ENCODE measurements around the gene ORC3.

Gene ORC3

GRCh38 chr6:87572021-87572420 is 17.9 kb upstream of the ORC3 start:
- DNase-seq (ENCODE audit: insufficient read length) (no peak), FAIRE-seq (no peak)
- TF ChIP-seq POLR2A (IDR thresholded peaks at IDR 0.05; ENCODE audit: low read depth, low read length), result no peak
- TF ChIP-seq TAF1 (IDR thresholded peaks at IDR 0.05; ENCODE audit: borderline replicate concordance, low read depth, low read length), result no peak
- TF ChIP-seq POLR2AphosphoS5 (IDR thresholded peaks at IDR 0.05; ENCODE audit: low read depth, low read length), result no peak

DNA sequence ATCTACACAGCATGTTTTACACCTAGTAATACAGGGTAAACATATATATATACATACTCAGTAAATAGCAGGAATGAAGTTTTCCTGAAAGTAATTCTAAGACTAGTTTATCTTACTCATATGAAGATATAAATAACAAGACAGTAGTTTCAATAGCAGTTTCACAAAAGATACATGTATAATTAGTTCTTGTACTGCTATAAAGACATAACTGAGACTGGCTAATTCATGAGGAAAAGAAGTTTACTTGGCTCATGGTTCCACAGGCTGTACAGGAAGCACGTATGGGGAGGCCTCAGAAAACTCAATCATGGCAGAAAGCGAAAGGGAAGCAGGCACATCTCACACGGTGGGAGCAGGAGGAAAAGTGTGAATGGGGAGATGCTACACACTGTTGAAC is 17.1 kb upstream of the ORC3 start:
- FAIRE-seq (peak; percentile 87), DNase-seq (ENCODE audit: insufficient read length) (no peak)
- TF ChIP-seq POLR2AphosphoS5 (IDR thresholded peaks at IDR 0.05; ENCODE audit: low read depth, low read length) (no peak), TAF1 (IDR thresholded peaks at IDR 0.05; ENCODE audit: borderline replicate concordance, low read depth, low read length) (no peak), POLR2A (IDR thresholded peaks at IDR 0.05; ENCODE audit: low read depth, low read length) (no peak)

GRCh38 chr6:87573307-87574024 is 16.5 kb upstream of the ORC3 start:
- DNase-seq (ENCODE audit: insufficient read length), result no peak
- peak; percentile 27 for FAIRE-seq

GRCh38 chr6:87574237-87574804 is 15.6 kb upstream of the ORC3 start:
- FAIRE-seq, result no peak
- TF ChIP-seq POLR2AphosphoS5 (IDR thresholded peaks at IDR 0.05; ENCODE audit: low read depth, low read length) (no peak), TAF1 (IDR thresholded peaks at IDR 0.05; ENCODE audit: borderline replicate concordance, low read depth, low read length) (no peak), POLR2A (IDR thresholded peaks at IDR 0.05; ENCODE audit: low read depth, low read length) (no peak)
- DNase-seq (ENCODE audit: insufficient read length), result no peak

More at GRCh38 chr6:87573307-87574024, 16.5 kb upstream of the ORC3 start:
- no peak for TF ChIP-seq POLR2AphosphoS5 (IDR thresholded peaks at IDR 0.05; ENCODE audit: low read depth, low read length)
- TF ChIP-seq TAF1 (IDR thresholded peaks at IDR 0.05; ENCODE audit: borderline replicate concordance, low read depth, low read length), result no peak
- TF ChIP-seq POLR2A (IDR thresholded peaks at IDR 0.05; ENCODE audit: low read depth, low read length), result no peak

DNA sequence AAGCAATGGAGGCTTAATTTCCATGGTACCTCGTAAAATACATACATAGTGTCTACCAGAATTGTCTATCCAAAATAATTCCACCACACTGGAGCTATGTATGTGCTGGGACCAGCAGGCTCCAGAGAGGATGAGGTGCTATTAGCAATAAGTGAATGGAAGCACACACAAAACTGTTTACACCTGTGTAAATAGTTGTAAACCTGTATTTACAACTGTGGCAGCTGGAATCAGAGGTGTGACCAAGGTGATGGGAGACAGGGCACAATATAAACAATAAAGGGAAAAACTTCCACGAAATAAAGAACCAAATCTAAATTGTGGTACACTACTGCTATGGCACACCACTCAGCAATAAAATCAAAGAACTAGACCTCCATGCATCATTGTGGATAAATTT is 14.5 kb upstream of the ORC3 start:
- FAIRE-seq (no peak), DNase-seq (ENCODE audit: insufficient read length) (no peak)
- TF ChIP-seq TAF1 (IDR thresholded peaks at IDR 0.05; ENCODE audit: borderline replicate concordance, low read depth, low read length) (no peak), POLR2A (IDR thresholded peaks at IDR 0.05; ENCODE audit: low read depth, low read length) (no peak), POLR2AphosphoS5 (IDR thresholded peaks at IDR 0.05; ENCODE audit: low read depth, low read length) (no peak)

DNA sequence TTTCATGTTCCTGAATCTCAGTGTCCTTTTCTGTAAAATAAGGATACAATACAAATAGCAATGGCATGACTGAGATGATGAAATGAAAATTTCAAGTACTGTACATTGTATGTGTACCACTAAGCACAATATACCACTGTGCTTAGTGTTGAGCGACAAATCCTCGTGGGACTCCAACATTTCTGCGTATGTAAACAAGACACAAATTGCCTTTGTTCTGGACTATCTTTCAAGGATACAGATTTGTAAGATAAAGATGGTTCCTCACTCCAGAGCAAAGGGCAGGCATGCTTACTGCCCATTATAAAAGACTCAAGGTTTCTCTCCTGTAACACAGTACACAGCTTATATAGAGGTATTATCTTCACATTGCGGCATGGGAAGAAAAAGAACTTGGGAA is 6.1 kb upstream of the ORC3 start:
- DNase-seq (ENCODE audit: insufficient read length), result no peak
- no peak for TF ChIP-seq TAF1 (IDR thresholded peaks at IDR 0.05; ENCODE audit: borderline replicate concordance, low read depth, low read length)
- FAIRE-seq, result no peak

GRCh38 chr6:87586371-87587077 is 3.4 kb upstream of the ORC3 start:
- no peak for DNase-seq (ENCODE audit: insufficient read length)

DNA sequence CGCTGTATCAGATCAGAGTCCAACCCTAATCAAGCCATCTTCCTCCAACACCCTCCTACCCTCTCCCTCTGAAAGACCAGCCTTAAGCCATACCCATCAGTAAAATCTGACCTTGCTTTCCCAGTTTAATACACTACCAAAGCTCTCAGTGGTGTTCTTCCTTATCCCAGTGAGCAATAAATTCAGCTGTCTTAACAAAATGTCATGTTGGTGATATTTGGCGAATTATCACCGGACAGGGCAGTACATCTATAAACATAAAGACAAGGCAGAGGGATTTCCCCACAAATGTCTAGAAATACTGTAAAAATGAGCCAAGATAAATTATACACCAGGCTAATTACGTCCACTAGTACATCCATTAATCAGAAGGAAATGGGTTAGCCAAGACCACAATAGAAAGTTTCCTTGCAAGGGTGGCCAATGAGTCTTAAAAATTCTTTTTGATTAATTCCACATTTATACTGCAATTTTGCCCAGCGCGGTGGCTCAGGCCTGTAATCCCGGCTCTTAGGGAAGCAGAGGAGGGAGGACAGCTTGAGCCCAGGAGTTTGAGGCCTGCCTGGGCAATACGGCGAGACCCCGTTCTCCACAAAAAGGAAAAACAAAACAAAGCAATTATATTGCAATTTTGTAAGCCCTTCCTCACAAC is 1.1 kb upstream of the ORC3 start:
- TF ChIP-seq TAF1 (IDR thresholded peaks at IDR 0.05; ENCODE audit: borderline replicate concordance, low read depth, low read length) (no peak), POLR2AphosphoS5 (IDR thresholded peaks at IDR 0.05; ENCODE audit: low read depth, low read length) (no peak), POLR2A (IDR thresholded peaks at IDR 0.05; ENCODE audit: low read depth, low read length) (no peak)
- FAIRE-seq, result no peak
- no peak for DNase-seq (ENCODE audit: insufficient read length)

More at GRCh38 chr6:87586371-87587077, 3.4 kb upstream of the ORC3 start:
- FAIRE-seq, result no peak
- TF ChIP-seq POLR2AphosphoS5 (IDR thresholded peaks at IDR 0.05; ENCODE audit: low read depth, low read length) (no peak), TAF1 (IDR thresholded peaks at IDR 0.05; ENCODE audit: borderline replicate concordance, low read depth, low read length) (no peak), POLR2A (IDR thresholded peaks at IDR 0.05; ENCODE audit: low read depth, low read length) (no peak)

DNA sequence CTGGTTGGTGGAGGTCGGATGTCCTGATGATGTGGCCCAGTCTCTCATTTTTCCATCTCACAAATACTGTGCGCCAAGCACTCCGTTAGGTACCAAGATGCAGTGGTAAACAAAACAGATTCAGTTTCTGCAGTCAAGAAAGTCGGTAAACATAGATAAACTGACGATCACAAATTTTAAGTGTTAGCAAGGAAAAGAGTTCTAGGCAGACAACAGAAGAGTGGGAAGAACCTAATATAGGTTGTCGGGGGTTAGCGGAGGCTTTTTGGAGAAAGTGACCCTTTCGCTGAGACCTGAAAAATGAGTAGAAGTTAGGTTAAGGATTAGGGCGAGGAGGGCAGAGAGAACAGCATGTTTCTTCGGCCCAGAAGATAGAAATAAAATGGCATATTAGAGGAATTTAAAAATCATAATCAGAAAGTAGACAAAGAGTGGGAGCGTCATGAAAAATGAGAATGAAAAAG is 514 bp downstream of the ORC3 start:
- TF ChIP-seq POLR2A (IDR thresholded peaks at IDR 0.05; ENCODE audit: low read depth, low read length), result no peak
- TF ChIP-seq POLR2AphosphoS5 (IDR thresholded peaks at IDR 0.05; ENCODE audit: low read depth, low read length), result no peak
- no peak for TF ChIP-seq TAF1 (IDR thresholded peaks at IDR 0.05; ENCODE audit: borderline replicate concordance, low read depth, low read length)
- FAIRE-seq (no peak), DNase-seq (ENCODE audit: insufficient read length) (no peak)

DNA sequence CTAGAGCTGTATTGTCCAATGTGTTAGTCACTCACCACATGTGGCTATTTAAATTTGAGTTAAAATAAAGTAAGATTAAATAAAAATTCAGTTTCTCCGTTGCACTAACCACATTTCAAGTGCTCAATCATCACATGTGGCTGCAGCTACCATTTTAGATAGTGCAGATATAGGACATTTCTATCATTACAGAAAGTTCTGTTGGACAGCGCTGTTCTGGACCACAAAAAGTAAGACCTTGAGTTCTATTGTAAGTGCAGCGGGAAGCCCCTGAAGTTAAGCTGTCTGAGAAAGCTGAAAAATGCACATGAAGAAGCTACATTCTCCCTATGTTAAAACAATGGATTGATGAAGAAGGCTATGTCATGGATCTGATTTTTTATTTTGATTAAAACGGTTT is 1.1 kb downstream of the ORC3 start:
- DNase-seq (ENCODE audit: insufficient read length) (no peak), FAIRE-seq (no peak)
- TF ChIP-seq POLR2A (IDR thresholded peaks at IDR 0.05; ENCODE audit: low read depth, low read length) (no peak), POLR2AphosphoS5 (IDR thresholded peaks at IDR 0.05; ENCODE audit: low read depth, low read length) (no peak), TAF1 (IDR thresholded peaks at IDR 0.05; ENCODE audit: borderline replicate concordance, low read depth, low read length) (no peak)

DNA sequence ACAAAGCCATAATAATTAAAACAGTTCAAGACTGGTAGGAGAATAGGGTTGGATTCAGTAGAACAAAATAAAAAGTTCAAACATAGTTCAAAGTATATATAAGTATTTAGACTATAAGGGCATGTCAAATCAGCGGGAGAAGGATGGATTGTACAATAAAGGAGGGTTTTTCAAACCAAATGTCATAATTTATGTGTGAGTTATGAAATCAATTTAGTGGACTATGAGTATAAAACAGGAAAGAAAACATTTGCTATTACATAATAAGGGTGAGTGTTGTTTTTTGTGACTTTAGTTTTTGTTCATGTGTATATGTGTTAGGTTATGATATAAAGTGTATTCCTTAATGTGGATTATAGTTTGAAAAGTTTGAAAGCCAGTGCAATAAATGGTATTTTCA is 10.6 kb downstream of the ORC3 start:
- DNase-seq (ENCODE audit: insufficient read length) (no peak), FAIRE-seq (no peak)
- TF ChIP-seq POLR2AphosphoS5 (IDR thresholded peaks at IDR 0.05; ENCODE audit: low read depth, low read length) (no peak), TAF1 (IDR thresholded peaks at IDR 0.05; ENCODE audit: borderline replicate concordance, low read depth, low read length) (no peak), POLR2A (IDR thresholded peaks at IDR 0.05; ENCODE audit: low read depth, low read length) (no peak)

All from GM12892 (cell line).